ENCODE data around the gene CLCA4.

DNA sequence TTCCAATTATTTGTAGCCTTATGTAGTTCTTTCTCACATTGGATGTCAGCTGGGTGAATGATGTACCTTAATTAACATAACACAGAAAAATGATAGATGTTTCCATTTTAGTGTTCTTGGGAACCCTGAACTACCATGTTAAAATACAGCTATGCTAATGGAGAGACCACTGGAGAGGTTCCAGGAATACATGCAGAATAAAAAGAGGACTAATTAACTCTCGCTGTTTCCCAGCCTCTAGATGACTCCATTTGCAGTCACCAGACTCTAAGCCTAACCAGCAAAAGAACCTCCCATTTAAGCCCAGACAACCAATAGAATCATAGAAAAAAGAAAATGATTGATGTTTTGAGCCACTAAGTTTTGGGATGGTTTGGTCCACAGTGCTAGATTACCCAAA, 36.2 kb downstream of the CLCA4 start:
- TF ChIP-seq, protein P1, sequence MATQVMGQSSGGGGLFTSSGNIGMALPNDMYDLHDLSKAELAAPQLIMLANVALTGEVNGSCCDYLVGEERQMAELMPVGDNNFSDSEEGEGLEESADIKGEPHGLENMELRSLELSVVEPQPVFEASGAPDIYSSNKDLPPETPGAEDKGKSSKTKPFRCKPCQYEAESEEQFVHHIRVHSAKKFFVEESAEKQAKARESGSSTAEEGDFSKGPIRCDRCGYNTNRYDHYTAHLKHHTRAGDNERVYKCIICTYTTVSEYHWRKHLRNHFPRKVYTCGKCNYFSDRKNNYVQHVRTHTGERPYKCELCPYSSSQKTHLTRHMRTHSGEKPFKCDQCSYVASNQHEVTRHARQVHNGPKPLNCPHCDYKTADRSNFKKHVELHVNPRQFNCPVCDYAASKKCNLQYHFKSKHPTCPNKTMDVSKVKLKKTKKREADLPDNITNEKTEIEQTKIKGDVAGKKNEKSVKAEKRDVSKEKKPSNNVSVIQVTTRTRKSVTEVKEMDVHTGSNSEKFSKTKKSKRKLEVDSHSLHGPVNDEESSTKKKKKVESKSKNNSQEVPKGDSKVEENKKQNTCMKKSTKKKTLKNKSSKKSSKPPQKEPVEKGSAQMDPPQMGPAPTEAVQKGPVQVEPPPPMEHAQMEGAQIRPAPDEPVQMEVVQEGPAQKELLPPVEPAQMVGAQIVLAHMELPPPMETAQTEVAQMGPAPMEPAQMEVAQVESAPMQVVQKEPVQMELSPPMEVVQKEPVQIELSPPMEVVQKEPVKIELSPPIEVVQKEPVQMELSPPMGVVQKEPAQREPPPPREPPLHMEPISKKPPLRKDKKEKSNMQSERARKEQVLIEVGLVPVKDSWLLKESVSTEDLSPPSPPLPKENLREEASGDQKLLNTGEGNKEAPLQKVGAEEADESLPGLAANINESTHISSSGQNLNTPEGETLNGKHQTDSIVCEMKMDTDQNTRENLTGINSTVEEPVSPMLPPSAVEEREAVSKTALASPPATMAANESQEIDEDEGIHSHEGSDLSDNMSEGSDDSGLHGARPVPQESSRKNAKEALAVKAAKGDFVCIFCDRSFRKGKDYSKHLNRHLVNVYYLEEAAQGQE (IDR thresholded peaks at IDR 0.05; ENCODE audit: insufficient read depth in 1 of 2, low read depth in 2 of 2, low read length in 1 of 2), result no peak
- TF ChIP-seq, protein P2, sequence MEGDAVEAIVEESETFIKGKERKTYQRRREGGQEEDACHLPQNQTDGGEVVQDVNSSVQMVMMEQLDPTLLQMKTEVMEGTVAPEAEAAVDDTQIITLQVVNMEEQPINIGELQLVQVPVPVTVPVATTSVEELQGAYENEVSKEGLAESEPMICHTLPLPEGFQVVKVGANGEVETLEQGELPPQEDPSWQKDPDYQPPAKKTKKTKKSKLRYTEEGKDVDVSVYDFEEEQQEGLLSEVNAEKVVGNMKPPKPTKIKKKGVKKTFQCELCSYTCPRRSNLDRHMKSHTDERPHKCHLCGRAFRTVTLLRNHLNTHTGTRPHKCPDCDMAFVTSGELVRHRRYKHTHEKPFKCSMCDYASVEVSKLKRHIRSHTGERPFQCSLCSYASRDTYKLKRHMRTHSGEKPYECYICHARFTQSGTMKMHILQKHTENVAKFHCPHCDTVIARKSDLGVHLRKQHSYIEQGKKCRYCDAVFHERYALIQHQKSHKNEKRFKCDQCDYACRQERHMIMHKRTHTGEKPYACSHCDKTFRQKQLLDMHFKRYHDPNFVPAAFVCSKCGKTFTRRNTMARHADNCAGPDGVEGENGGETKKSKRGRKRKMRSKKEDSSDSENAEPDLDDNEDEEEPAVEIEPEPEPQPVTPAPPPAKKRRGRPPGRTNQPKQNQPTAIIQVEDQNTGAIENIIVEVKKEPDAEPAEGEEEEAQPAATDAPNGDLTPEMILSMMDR (IDR thresholded peaks at IDR 0.05), result no peak
- TF ChIP-seq POLR2AphosphoS5 (IDR thresholded peaks at IDR 0.05; ENCODE audit: low read depth, low read length) (no peak), SIN3A (IDR thresholded peaks at IDR 0.05; ENCODE audit: borderline replicate concordance, insufficient read depth, low read depth, low read length) (no peak)
